ENCODE measurements around the gene KCNQ2. TPM values are rescaled to one million over a fixed set of nuclear protein-coding genes. Genes with fewer than 3 reads are reported as not detected.

Gene KCNQ2
- total RNA-seq, 1 experiment from 2014 or later, result 0.25 TPM

DNA sequence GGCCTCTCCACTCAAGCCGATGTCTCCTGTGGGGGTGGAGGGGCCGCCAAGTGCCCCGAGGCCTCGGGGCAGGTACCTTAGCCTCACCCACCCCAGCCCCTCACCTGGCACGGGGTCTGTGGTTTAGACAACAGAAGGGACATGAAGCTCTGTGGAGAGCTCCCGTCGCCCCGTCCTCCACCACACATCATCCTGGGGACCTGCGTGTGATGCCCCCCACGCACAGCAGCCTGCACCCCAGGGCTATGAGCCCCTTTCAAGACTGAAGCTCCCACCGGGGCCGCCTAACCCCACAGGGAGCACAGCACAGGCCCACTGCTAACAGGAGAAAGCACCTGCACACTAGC, 8.2 kb downstream of the KCNQ2 start:
- CTCF ChIA-PET, result interaction anchor here (0.6 to 1.3 kb wide), 4 partner anchors 12 to 153 kb away, joined by 3 to 5 read pairs (median 4); no protein-coding TSS in a partner anchor
- H3K4me3 Mint-ChIP-seq (ENCODE audit: unreplicated experiment), result no peak overlapping the region
- H3K36me3 ChIP-seq (ENCODE audit: control insufficient read depth, insufficient read depth, low read length), result no peaks in the 10 kb centered on the region

GRCh38 chr20:63463400-63464288, 8.8 kb downstream of the KCNQ2 start:
- no peaks in the 10 kb centered on the region for H3K4me1 Mint-ChIP-seq (ENCODE audit: low read depth, unreplicated experiment)

More for the DNA sequence above, 8.2 kb downstream of the KCNQ2 start:
- Mint-ChIP-seq H3K36me3 (ENCODE audit: insufficient read depth, unreplicated experiment) (no peaks in the 10 kb centered on the region), H3K27ac (ENCODE audit: unreplicated experiment) (no peak overlapping the region), H3K9me3 (ENCODE audit: unreplicated experiment) (no peaks in the 10 kb centered on the region), H3K4me1 (ENCODE audit: low read depth, unreplicated experiment) (no peaks in the 10 kb centered on the region), H3K27me3 (ENCODE audit: insufficient read depth, unreplicated experiment) (peaks cover 58% of the 10 kb centered on the region)
- peaks cover 9% of the 10 kb centered on the region for H3K27me3 ChIP-seq (replicated peaks; ENCODE audit: control insufficient read depth, insufficient read depth, low read length)
- H3K4me3 ChIP-seq (ENCODE audit: low read depth, low read length), result no peak overlapping the region
- intact Hi-C loops (cut with micrococcal nuclease; ENCODE audit: unreplicated experiment), result no loop called here
- no peaks in the 10 kb centered on the region for H3K9me3 ChIP-seq
- TF ChIP-seq CTCF (IDR thresholded peaks at IDR 0.05; ENCODE audit: insufficient read depth in 1 of 2, low read depth in 1 of 2, low read length in 1 of 2, severe bottlenecking in 1 of 2, unreplicated experiment in 1 of 2), result no peak
- POLR2A ChIA-PET, result interaction anchor here (0.6 kb wide), 1 partner anchor 168 kb away, joined by 4 read pairs; no protein-coding TSS in a partner anchor
- BruUV-seq (replicated peaks), result no TSS peak
- no peak for DNase-seq
- H3K4me1 ChIP-seq, result no peaks in the 10 kb centered on the region

GRCh38 chr20:63462244-63462643, 10.2 kb downstream of the KCNQ2 start:
- ChIA-PET POLR2A (no interaction called here), CTCF (no interaction called here)
- H3K36me3 ChIP-seq (ENCODE audit: control insufficient read depth, insufficient read depth, low read length), result no peaks in the 10 kb centered on the region
- Mint-ChIP-seq H3K36me3 (ENCODE audit: insufficient read depth, unreplicated experiment) (no peaks in the 10 kb centered on the region), H3K4me1 (ENCODE audit: low read depth, unreplicated experiment) (no peaks in the 10 kb centered on the region), H3K9me3 (ENCODE audit: unreplicated experiment) (no peaks in the 10 kb centered on the region), H3K27me3 (ENCODE audit: insufficient read depth, unreplicated experiment) (peaks cover 55% of the 10 kb centered on the region), H3K27ac (ENCODE audit: unreplicated experiment) (no peak overlapping the region), H3K4me3 (ENCODE audit: unreplicated experiment) (no peak overlapping the region)
- intact Hi-C loops (cut with micrococcal nuclease; ENCODE audit: unreplicated experiment), result no loop called here
- H3K27me3 ChIP-seq (replicated peaks; ENCODE audit: control insufficient read depth, insufficient read depth, low read length), result peaks cover 8% of the 10 kb centered on the region
- TF ChIP-seq CTCF (IDR thresholded peaks at IDR 0.05; ENCODE audit: insufficient read depth in 1 of 2, low read depth in 1 of 2, low read length in 1 of 2, severe bottlenecking in 1 of 2, unreplicated experiment in 1 of 2), result no peak
- H3K4me1 ChIP-seq, result no peaks in the 10 kb centered on the region
- no peak for DNase-seq
- H3K4me3 ChIP-seq (ENCODE audit: low read depth, low read length), result no peak overlapping the region
- no peaks in the 10 kb centered on the region for H3K9me3 ChIP-seq
- no TSS peak for BruUV-seq (replicated peaks)

More at GRCh38 chr20:63463400-63464288, 8.8 kb downstream of the KCNQ2 start:
- no peak for DNase-seq
- H3K4me1 ChIP-seq, result no peaks in the 10 kb centered on the region
- intact Hi-C loops (cut with micrococcal nuclease; ENCODE audit: unreplicated experiment), result no loop called here
- Mint-ChIP-seq H3K4me3 (ENCODE audit: unreplicated experiment) (no peak overlapping the region), H3K27me3 (ENCODE audit: insufficient read depth, unreplicated experiment) (peaks cover 59% of the 10 kb centered on the region), H3K9me3 (ENCODE audit: unreplicated experiment) (no peaks in the 10 kb centered on the region), H3K36me3 (ENCODE audit: insufficient read depth, unreplicated experiment) (no peaks in the 10 kb centered on the region), H3K27ac (ENCODE audit: unreplicated experiment) (no peak overlapping the region)
- TF ChIP-seq CTCF (IDR thresholded peaks at IDR 0.05; ENCODE audit: insufficient read depth in 1 of 2, low read depth in 1 of 2, low read length in 1 of 2, severe bottlenecking in 1 of 2, unreplicated experiment in 1 of 2), result no peak
- CTCF ChIA-PET, result interaction anchor here (0.6 to 1.3 kb wide), 3 partner anchors 12 to 154 kb away, joined by 3 to 5 read pairs (median 4); no protein-coding TSS in a partner anchor
- H3K4me3 ChIP-seq (ENCODE audit: low read depth, low read length), result no peak overlapping the region
- H3K36me3 ChIP-seq (ENCODE audit: control insufficient read depth, insufficient read depth, low read length), result no peaks in the 10 kb centered on the region
- H3K27me3 ChIP-seq (replicated peaks; ENCODE audit: control insufficient read depth, insufficient read depth, low read length), result peaks cover 9% of the 10 kb centered on the region
- H3K9me3 ChIP-seq, result no peaks in the 10 kb centered on the region
- BruUV-seq (replicated peaks), result no TSS peak
- POLR2A ChIA-PET, result no interaction called here

Measured in Caco-2 (cell line).